ENCODE data around the gene ID2. TPM values are rescaled to one million over a fixed set of nuclear protein-coding genes. Genes with fewer than 3 reads are reported as not detected.

Gene ID2
- total and polyA plus RNA-seq, 2 of the 13 experiments (the other 11 are each of a cell fraction or from before 2014, with no cell fraction given): 214 to 719 TPM

DNA sequence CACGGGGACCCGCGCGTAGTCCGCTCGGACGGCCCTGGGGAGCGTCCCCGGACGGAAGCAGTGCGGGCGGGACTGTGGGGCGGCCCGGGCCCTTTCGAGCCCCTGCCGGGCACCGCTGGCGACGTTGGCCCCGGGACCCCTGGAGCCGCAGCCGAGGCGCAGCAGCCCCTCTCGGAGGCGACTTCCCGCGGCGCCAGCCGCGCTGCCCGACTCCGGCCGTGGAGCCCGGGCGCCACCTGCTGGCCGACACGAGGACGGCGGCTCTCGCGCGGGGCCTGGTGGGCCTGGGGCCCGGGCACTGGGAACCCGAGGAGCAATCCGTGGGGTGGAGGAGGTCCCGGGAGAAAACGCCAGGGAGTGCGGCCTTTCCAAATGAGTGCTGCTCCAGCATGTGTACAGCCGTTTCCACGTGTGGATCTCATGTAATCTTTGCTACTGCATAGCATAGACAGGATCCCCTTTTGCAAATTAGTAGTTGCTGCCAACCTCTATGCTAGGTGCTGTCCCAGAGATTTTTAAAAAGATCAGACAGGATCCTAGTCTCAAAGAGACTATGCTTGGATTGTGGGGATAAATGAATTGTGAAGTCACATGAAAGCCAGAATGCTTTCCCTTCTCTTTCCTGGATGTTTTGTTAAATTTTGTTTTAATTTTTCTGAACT is 4.0 kb downstream of the ID2 start (continued):
- TF ChIP-seq, protein P1, sequence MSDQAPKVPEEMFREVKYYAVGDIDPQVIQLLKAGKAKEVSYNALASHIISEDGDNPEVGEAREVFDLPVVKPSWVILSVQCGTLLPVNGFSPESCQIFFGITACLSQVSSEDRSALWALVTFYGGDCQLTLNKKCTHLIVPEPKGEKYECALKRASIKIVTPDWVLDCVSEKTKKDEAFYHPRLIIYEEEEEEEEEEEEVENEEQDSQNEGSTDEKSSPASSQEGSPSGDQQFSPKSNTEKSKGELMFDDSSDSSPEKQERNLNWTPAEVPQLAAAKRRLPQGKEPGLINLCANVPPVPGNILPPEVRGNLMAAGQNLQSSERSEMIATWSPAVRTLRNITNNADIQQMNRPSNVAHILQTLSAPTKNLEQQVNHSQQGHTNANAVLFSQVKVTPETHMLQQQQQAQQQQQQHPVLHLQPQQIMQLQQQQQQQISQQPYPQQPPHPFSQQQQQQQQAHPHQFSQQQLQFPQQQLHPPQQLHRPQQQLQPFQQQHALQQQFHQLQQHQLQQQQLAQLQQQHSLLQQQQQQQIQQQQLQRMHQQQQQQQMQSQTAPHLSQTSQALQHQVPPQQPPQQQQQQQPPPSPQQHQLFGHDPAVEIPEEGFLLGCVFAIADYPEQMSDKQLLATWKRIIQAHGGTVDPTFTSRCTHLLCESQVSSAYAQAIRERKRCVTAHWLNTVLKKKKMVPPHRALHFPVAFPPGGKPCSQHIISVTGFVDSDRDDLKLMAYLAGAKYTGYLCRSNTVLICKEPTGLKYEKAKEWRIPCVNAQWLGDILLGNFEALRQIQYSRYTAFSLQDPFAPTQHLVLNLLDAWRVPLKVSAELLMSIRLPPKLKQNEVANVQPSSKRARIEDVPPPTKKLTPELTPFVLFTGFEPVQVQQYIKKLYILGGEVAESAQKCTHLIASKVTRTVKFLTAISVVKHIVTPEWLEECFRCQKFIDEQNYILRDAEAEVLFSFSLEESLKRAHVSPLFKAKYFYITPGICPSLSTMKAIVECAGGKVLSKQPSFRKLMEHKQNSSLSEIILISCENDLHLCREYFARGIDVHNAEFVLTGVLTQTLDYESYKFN (CRISPR knock-in tag; conservative IDR thresholded peaks at IDR 0.05): no peak
- TF ChIP-seq, protein P2, sequence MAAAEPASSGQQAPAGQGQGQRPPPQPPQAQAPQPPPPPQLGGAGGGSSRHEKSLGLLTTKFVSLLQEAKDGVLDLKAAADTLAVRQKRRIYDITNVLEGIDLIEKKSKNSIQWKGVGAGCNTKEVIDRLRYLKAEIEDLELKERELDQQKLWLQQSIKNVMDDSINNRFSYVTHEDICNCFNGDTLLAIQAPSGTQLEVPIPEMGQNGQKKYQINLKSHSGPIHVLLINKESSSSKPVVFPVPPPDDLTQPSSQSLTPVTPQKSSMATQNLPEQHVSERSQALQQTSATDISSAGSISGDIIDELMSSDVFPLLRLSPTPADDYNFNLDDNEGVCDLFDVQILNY (CRISPR knock-in tag; conservative IDR thresholded peaks at IDR 0.05): 0 out of 2 replicates have a peak, but pooled peaks have one; percentile 60
- TF ChIP-seq ZFP36 (IDR thresholded peaks at IDR 0.05; ENCODE audit: borderline replicate concordance, low read depth, low read length, partially characterized antibody): peak; percentile 35
- no peak for TF ChIP-seq WIZ (CRISPR knock-in tag; IDR thresholded peaks at IDR 0.05)
- peak; percentile 12; the same call in 1 of the 2 replicates for TF ChIP-seq NR2F2 (IDR thresholded peaks at IDR 0.05; ENCODE audit: borderline replicate concordance, low read depth)
- TF ChIP-seq ELK4 (CRISPR knock-in tag; IDR thresholded peaks at IDR 0.05; ENCODE audit: borderline replicate concordance): no peak
- TF ChIP-seq ZNF282 (IDR thresholded peaks at IDR 0.05; ENCODE audit: partially characterized antibody): no peak
- TF ChIP-seq GPBP1L1 (CRISPR knock-in tag; IDR thresholded peaks at IDR 0.05): no peak
- peak; percentile 51; the same call in 1 of the 2 replicates for TF ChIP-seq ELF3 (CRISPR knock-in tag; IDR thresholded peaks at IDR 0.05)
- no peak for TF ChIP-seq HMG20B (CRISPR knock-in tag; conservative IDR thresholded peaks at IDR 0.05)
- TF ChIP-seq IKZF5 (CRISPR knock-in tag; IDR thresholded peaks at IDR 0.05): peak; percentile 38; the same call in 1 of the 2 replicates
- no peak for TF ChIP-seq ZNF501 (CRISPR knock-in tag; IDR thresholded peaks at IDR 0.05)
- TF ChIP-seq CREM (IDR thresholded peaks at IDR 0.05): no peak
- TF ChIP-seq CREM (CRISPR knock-in tag; IDR thresholded peaks at IDR 0.05): no peak
- no peak for TF ChIP-seq ZC3H4 (CRISPR knock-in tag; IDR thresholded peaks at IDR 0.05; ENCODE audit: borderline replicate concordance)
- TF ChIP-seq SRF (IDR thresholded peaks at IDR 0.05; ENCODE audit: low read depth, low read length): no peak
- TF ChIP-seq ZNF556 (CRISPR knock-in tag; IDR thresholded peaks at IDR 0.05; ENCODE audit: borderline replicate concordance): peak; percentile 99
- no peak for TF ChIP-seq ZNF296 (CRISPR knock-in tag; conservative IDR thresholded peaks at IDR 0.05)
- 0 out of 2 replicates have a peak, but pooled peaks have one; percentile 12 for TF ChIP-seq KLF6 (CRISPR knock-in tag; IDR thresholded peaks at IDR 0.05)
- TF ChIP-seq KLF11 (CRISPR knock-in tag; IDR thresholded peaks at IDR 0.05): no peak
- TF ChIP-seq BCL3 (CRISPR knock-in tag; IDR thresholded peaks at IDR 0.05): peak; percentile 37; the same call in 1 of the 2 replicates

Measured in HepG2 (cell line).